ENCODE data around the gene GABBR2. TPM values are rescaled to one million over a fixed set of nuclear protein-coding genes. Genes with fewer than 3 reads are reported as not detected.

Gene GABBR2
- total and polyA plus RNA-seq, 12 donors: under 0.01 to 1.3 (median 0.45) TPM

- no peaks in the 10 kb centered on the region for H3K4me1 ChIP-seq
- H3K4me3 ChIP-seq: no peak overlapping the region
- DNase-seq: no peak
- WGBS, 2 donors: 83 to 86% methylated on average over 4 of the region's 4 CpGs
- intact Hi-C loops (cut with DNase I): no loop called here
- no peaks in the 10 kb centered on the region for H3K36me3 ChIP-seq
- no peaks in the 10 kb centered on the region for H3K9me3 ChIP-seq
- no peak for TF ChIP-seq CTCF (IDR thresholded peaks at IDR 0.05)
- H3K27ac ChIP-seq: no peak overlapping the region
- H3K27me3 ChIP-seq: peaks cover 0 to 14% (median 0%) of the 10 kb centered on the region in 7 donors
- no peak for ATAC-seq
These were observed 168.3 kb downstream of the GABBR2 start for GRCh38 chr9:98540476-98540875.

GRCh38 chr9:98539954-98540353 is 168.8 kb downstream of the GABBR2 start:
- intact Hi-C loops (cut with DNase I): loop anchor here in 1 of 10 donors (10.0 kb wide), 1 partner anchor 235 kb away; no protein-coding TSS in a partner anchor
- WGBS, 2 donors: 72 to 75% methylated on average over 7 of the region's 7 CpGs
- no peak overlapping the region for H3K4me3 ChIP-seq
- H3K9me3 ChIP-seq: no peaks in the 10 kb centered on the region
- no peaks in the 10 kb centered on the region for H3K36me3 ChIP-seq
- no peak for ATAC-seq
- peaks cover 0 to 14% (median 0%) of the 10 kb centered on the region in 7 donors for H3K27me3 ChIP-seq
- H3K4me1 ChIP-seq: no peaks in the 10 kb centered on the region
- TF ChIP-seq CTCF (IDR thresholded peaks at IDR 0.05): no peak
- H3K27ac ChIP-seq: no peak overlapping the region
- no peak for DNase-seq

GRCh38 chr9:98538626-98539031 is 170.1 kb downstream of the GABBR2 start:
- ATAC-seq (no peak), DNase-seq (no peak)
- Histone ChIP-seq H3K4me3 (no peak overlapping the region), H3K4me1 (no peaks in the 10 kb centered on the region), H3K36me3 (no peaks in the 10 kb centered on the region), H3K27ac (no peak overlapping the region), H3K9me3 (no peaks in the 10 kb centered on the region), H3K27me3 (peaks cover 0 to 14% (median 0%) of the 10 kb centered on the region in 7 donors)
- 39 to 44% methylated on average over 10 of the region's 10 CpGs for WGBS, 2 donors
- intact Hi-C loops (cut with DNase I): loop anchor here in 1 of 10 donors (10.0 kb wide), 1 partner anchor 236 kb away; no protein-coding TSS in a partner anchor
- TF ChIP-seq CTCF (IDR thresholded peaks at IDR 0.05): no peak

GRCh38 chr9:98538203-98538602 is 170.5 kb downstream of the GABBR2 start:
- TF ChIP-seq CTCF (IDR thresholded peaks at IDR 0.05): no peak

More at GRCh38 chr9:98538203-98538602, 170.5 kb downstream of the GABBR2 start:
- Histone ChIP-seq H3K27me3 (peaks cover 0 to 12% (median 0%) of the 10 kb centered on the region in 7 donors), H3K4me1 (no peaks in the 10 kb centered on the region), H3K27ac (no peak overlapping the region), H3K36me3 (no peaks in the 10 kb centered on the region), H3K9me3 (no peaks in the 10 kb centered on the region), H3K4me3 (no peak overlapping the region)
- DNase-seq (no peak), ATAC-seq (peak in 1 of 8 donors; percentile 30)
- intact Hi-C loops (cut with DNase I): loop anchor here in 1 of 10 donors (10.0 kb wide), 1 partner anchor 237 kb away; no protein-coding TSS in a partner anchor
- WGBS, 2 donors: 98 to 100% methylated on average over 1 of the region's 1 CpG
